LNCaP clone FGC (cell line): Measurements from ENCODE around the gene SPP1.

Experiments used
- DNase-seq: peaks from one replicate; pipeline ENCODE4 v3.0.0-alpha.2; 2011; ENCODE audit warnings: low read depth
- H3K4me3 ChIP-seq: 2 replicates; pipeline ENCODE4 v1.5.1; 2011; ENCODE audit warnings: mild to moderate bottlenecking, low read depth, low read length, control low read depth
- TF ChIP-seq, protein P1 (sequence below): IDR thresholded peaks from 2 replicates; pipeline ENCODE4 v1.5.1; 2012; ENCODE audit warnings: mild to moderate bottlenecking; ENCODE audit not compliant: control insufficient read depth, insufficient read depth; ENCODE audit errors: extremely low read depth

SPP1 gene

DNA sequence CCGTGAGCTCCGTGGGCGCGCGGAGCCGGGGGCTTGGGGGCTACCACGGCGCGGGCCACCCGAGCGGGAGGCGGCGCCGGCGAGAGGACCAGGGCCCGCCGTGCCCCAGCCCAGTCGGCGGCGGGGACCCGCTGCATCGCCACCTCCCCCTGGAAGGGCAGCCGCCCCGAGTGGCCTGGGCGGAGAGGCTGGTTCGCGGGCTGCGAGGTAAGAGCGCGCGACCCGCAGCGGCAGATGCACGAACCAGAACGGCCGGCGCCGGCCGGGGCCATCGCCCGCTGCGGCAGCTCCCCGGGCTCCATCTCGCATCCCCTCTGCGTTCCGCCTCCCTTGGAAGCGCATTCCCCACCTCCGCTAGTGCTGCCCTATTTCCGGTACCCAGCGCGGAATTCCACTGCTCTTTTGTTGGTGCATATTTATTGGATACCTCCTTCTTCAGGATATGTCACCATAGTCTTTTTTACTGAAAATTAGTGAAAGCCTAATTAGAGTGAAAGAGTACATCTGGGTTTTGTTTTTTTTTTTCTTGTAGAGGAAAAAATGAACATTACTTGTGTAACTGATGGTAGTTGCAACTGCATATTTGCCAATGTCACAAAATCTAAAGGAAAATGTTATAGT lies 32.7 kb downstream of the SPP1 start:
- DNase-seq = no peak
- TF ChIP-seq, protein P1, sequence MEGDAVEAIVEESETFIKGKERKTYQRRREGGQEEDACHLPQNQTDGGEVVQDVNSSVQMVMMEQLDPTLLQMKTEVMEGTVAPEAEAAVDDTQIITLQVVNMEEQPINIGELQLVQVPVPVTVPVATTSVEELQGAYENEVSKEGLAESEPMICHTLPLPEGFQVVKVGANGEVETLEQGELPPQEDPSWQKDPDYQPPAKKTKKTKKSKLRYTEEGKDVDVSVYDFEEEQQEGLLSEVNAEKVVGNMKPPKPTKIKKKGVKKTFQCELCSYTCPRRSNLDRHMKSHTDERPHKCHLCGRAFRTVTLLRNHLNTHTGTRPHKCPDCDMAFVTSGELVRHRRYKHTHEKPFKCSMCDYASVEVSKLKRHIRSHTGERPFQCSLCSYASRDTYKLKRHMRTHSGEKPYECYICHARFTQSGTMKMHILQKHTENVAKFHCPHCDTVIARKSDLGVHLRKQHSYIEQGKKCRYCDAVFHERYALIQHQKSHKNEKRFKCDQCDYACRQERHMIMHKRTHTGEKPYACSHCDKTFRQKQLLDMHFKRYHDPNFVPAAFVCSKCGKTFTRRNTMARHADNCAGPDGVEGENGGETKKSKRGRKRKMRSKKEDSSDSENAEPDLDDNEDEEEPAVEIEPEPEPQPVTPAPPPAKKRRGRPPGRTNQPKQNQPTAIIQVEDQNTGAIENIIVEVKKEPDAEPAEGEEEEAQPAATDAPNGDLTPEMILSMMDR = no peak

DNA sequence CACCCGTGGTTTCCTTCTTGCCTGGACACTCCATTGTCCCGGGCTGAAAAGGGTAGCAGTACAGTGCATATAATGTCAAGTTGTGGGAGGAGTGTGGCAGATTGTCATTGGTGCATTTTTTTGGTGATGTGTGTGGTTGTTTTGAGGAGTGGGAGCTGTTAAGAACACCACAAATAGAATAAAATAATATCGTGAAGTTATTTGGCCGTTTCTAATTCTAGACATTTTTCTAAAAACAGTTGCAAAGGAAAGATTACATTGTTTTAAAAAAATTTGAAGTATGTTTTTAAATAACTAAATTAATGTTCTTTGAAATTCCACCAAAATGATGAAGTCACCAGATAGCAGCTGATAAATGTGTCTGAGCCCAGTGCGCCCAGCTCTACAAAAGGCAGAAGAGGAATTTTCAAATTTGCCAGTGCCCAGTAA lies 33.2 kb downstream of the SPP1 start:
- peak overlapping the region; percentile 64 for H3K4me3 ChIP-seq
- TF ChIP-seq, protein P1 = no peak
- DNase-seq = no peak

More for the DNA sequence above, 32.7 kb downstream of the SPP1 start:
- peak overlapping the region; percentile 64 for H3K4me3 ChIP-seq

DNA sequence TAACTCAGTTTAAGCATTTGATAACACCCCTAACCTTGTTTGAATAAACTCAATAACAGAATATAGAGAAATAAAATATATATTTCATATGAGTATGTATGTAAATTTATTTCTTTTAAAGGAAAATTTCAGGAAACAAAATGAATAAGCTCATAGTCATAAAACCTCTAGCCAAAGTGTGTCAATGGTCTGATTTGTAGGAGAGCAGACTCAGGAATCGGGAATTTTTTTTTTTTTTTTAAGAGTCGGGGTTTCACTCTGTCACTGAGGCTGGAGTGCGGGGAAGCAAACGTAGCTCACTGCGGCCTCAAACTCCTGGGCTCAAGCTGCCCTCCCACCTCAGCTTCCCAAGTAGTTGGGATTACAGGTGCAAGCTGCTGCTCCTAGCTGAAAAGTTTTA lies 34.4 kb downstream of the SPP1 start:
- TF ChIP-seq, protein P1 = no peak
- no peak for DNase-seq
- no peak overlapping the region for H3K4me3 ChIP-seq

GRCh38 chr4:88010966-88011365 lies 35.5 kb downstream of the SPP1 start:
- no peak overlapping the region for H3K4me3 ChIP-seq
- TF ChIP-seq, protein P1 = no peak
- no peak for DNase-seq

GRCh38 chr4:88012647-88013046 lies 37.1 kb downstream of the SPP1 start:
- H3K4me3 ChIP-seq = no peak overlapping the region
- DNase-seq = no peak
- TF ChIP-seq, protein P1 = no peak

- H3K4me3 ChIP-seq = no peak overlapping the region
- no peak for DNase-seq
- TF ChIP-seq, protein P1 = no peak
Measured at GRCh38 chr4:88014386-88014905, 38.9 kb downstream of the SPP1 start.
